HT1080 (cell line): Measurements from ENCODE around the gene CRTC3. TPM values are rescaled to one million over a fixed set of nuclear protein-coding genes. Genes with fewer than 3 reads are reported as not detected.
"Not testable (repeated sequence)": the region's sequence is repeated elsewhere in the genome, so short reads cannot be mapped to it uniquely, and the experiment has no call there.

ENCODE experiments used
- DNase-seq: peaks from one replicate; pipeline ENCODE4 v3.0.0-alpha.2; 2015; ENCODE audit warnings: low read depth
- total RNA-seq: library from RNA; depleted of rRNA; stranded (reverse); fragments of >200 nt; shearing (Covaris generic); gene quantifications from 2 replicates; pipeline ENCODE4 v1.2.3, GENCODE V29; 2014

Gene CRTC3
- total RNA-seq, 1 experiment from 2014 or later: 10.4 TPM

DNA sequence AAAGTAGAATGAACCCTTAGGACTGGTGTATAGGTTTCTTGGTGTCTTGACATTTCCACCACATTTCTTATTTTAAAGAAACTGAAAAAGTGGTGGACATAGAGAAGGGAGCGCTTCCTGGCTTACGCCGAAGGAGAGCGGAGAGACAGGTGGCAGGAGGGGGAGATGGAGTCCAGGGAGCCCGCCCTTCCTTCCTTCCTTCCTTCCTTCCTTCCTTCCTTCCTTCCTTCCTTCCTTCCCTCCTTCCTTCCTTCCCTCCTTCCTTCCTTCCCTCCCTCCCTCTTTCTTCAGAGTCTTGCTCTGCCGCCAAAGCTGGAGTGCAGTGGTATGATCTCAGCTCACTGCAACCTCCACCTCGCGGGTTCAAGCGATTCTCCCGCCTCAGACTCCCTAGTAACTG, 143.6 kb downstream of the CRTC3 start:
- DNase-seq: not testable (repeated sequence)

DNA sequence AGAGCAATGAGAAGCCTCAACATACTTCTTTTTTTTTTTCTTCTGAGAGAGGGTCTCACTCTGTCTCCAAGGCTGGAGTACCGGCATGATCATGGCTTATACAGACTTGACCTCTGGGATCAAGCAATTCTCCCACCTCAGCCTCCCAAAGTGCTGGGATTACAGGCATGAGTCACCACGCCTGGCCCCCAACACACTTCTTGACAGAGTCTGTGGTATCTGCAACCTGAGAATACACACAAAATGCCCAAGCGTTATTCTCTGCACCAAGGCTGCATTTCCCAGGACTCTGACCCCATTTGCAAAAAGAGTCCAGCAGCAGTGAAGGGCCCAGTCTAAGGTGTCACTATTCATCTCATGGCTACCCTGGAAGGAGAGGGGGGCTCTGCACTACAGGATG, 144.8 kb downstream of the CRTC3 start:
- DNase-seq: peak; percentile 65

DNA sequence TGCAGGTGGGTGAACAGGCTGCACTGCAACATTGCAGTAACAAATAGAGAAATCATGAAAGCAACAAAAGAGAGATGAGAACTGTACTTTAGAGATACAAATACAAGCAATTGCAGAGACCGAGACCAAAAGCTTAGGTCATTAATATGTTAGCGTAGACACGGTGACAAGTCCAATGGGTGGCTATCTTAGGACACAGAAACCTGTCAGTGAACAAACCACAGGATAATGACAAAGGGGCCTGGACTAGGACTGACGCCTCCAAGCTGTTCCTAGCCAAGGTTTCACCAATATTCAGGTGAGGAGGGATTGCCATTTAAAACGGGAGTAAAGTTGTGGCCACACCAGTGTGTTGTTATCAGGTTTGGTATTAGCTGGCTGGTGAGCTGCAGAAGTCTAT, 145.7 kb downstream of the CRTC3 start:
- DNase-seq: no peak

DNA sequence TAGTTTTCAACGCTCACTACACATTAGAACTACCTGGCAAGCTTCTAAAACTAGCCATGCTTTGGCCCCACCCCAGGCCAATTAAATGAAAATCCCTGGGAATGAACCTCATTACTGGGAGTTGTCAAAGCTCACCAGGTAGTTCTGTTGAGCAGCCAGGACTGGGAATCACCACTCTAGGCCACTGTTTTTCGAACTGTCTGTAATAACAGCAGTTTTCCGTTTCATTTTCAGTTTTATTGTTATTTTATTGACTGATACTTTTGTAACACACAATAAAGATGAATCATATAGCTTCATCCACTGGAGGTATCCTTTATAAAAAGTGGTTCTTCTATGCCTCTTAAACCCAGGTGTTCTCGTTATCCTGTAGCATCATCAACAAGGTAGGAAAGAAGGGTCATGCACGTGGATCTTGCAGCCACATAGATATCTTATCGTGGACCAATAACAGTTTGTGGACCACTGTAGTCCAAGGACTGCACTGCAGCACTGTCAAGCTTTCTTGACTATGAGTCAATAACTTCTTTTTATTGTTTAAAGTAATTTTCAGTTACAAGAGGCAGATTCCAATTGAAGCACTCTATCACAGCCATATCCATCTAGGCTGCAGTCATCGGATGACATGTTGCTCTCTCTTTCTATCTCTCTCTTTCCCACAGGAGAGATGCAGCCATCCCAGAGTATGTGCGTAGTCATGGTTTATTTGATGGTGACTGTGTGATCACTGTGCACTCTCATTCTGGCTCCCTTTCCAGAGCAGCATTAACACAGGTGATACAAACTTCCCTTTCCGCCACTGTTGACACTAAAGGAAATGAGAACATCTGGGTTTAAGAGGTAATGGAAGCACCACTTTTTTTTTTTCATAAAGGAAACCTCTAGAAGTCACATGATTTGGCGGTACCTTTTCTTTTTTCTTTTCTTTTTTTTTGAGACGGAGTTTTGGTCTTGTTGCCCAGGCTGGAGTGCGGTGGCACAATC, 148.4 kb downstream of the CRTC3 start:
- no peak for DNase-seq

DNA sequence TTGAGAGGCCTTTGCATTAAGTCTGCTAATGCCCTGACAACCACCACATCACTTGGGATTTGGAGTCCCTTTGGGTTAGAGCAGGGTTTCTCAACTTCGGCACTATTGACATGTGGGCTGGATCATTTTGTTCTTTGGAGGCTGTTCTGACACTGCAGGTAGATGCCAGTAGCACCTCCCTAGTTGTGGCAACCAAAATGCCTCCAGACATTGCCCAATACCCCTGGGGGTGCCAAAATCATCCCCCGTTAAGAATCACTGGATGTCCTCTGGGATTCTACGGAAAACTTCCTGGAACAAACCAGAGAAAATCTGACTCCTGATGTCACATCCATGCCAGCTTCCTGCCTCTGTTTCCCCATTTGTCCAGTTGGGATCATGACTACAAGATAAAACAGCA, 150.2 kb downstream of the CRTC3 start:
- DNase-seq: no peak

DNA sequence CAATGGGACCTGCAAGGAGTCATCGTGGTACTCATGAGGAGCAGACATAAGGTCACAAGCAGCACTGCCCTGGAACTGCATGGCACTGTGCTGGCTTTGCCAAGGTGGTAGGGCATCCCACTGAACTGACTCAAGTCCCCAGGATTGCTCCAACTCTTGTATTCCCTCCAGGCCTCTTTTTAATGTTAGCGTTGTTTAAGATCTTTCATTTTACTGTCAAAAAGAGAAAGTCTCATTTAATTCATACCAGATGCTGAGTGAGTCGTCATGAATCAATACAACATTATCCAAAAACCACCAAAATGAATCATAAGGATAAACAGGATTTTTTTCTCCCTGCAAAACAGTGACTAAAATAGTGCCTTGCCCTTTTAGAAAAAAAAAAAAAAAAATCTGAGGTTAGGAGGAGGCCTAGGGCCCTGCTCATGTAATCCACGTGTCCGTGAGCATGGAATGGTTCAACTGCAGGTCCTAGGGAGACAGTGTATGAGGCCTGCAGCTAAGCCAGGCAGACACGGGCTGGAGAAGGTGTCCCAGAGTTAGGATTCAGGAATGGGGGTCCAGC, 150.7 kb downstream of the CRTC3 start:
- DNase-seq: peak; percentile 94

DNA sequence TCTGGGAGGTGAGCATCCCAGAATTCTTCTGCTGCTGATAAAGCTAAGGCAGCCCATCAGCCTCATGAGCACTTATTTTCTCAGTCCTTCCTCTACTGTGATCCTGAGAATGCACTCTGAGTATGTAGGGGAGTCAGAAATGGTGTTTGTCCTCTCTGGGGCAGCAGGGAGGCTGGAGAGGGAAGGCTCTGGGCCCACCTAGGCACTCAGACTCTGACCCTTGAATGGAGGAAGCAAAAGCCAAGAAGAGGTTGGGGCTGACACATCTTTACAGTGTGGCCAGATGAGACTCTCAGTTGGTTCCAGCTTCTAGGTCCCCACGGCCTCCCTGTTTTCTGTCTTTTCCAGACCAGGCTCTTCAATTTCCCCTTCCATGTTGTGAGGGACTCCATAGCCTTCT, 151.3 kb downstream of the CRTC3 start:
- no peak for DNase-seq

DNA sequence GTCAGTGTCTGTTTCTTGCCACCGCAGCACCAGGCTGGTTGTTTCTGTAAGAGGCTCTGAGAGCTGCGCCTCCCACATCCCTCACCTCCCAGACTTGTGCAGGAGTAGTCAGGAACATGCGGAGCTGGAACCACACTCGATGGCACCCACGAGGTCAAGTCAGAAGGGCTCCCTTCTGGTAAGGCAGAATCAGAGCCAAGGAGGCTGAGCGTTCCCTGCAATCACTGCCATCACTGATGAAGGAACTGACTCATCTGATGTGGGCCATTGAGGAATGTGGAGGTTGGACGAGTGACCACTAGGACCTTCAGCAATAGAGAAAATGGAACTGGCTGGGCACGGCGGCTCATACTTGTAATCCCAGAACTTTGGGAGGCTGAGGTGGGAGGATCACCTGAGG, 151.8 kb downstream of the CRTC3 start:
- peak; percentile 92 for DNase-seq

DNA sequence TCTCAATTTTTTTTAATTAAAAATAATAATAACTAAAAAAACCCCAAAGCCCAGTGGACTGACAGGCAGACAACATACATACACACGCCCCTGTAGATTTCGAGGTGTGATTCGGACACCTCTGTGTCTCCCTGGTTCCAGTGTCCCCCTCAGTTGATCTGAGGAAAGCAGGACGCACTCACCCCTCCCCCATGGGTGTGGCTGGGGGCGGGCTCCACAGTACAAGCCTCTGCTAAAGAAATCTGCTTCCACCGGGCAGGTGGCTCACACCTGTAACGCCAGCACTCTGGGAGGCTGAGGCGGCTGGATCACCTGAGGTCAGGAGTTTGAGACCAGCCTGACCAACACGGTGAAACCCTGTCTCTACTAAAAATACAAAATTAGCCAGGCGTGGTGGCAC, 153.6 kb downstream of the CRTC3 start:
- DNase-seq: no peak

DNA sequence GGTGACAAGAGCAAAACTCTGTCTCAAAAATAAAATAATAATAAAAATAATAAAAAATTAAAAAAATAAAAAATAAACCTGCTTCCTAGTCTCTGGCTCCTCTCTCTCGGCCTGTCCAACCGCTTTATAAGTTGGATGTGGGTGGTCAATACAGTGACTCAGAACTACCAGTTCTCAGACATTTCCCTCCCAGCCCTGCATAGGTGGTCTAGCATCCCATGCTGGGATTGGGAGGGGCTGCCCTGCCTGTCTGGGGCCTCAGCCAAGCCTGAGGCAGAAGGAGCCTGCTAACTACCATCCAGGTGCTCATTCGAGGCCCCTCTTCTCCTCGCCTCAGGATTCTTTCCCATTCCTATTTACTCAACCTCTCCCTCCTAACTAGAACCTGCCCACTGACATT, 154.2 kb downstream of the CRTC3 start:
- no peak for DNase-seq

DNA sequence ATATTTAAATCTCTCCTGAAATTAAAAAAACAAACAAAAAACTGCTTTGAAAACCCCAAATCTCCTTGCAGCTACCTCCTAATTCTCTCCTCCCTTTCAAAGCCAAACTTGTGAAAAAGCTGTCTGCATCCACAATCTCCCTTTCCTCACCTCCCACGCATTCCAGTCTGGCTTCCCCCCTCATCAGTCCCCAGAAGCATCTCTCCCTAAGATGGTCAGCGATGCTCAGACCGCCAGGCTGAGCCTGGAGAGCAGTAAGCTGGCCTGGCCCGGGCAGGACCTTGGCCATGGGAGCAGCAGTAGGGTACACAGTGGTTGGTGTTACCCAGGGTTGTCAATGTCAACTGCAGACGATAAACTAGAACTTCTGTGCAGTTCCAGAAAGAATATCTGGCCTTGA, 154.6 kb downstream of the CRTC3 start:
- no peak for DNase-seq

DNA sequence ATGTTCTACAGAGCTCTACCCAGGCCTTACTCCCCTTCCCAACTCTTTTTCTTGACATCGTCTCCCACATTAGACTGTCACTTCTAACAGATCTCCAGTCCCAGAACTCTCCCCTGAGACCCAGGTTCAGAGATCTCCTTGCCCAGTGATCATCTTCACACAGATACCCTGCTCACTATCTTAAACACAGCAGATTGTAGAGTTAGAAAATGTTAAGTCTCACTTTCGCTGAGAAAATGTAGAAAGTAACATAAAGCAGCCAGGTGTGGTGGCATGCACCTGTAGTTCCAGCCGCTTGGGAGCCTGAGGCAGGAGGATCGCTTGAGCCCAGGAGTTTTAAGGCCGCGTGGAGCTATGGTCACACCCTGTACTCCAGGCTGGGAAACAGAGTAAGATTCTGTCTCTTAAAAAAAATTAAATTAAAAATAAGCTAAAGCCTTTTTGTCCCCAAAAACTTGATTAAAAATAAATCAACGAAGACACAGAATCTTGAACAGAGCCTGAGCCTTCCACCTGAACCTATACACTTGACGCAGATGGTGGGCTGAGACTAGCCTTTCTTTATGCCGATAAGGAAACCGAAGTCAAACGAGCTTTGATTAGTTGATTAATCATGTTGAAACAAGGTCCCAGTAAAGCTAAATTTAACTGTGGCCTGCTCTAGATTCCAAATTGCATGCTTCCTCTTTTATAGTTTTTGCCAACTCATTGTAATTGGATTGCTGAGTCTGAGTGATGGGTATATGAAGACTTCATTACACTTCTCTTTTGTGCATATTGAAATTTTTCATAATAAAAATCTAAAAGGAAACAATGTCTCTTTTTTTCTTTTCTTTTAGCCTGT, 156.1 kb downstream of the CRTC3 start:
- DNase-seq: no peak

DNA sequence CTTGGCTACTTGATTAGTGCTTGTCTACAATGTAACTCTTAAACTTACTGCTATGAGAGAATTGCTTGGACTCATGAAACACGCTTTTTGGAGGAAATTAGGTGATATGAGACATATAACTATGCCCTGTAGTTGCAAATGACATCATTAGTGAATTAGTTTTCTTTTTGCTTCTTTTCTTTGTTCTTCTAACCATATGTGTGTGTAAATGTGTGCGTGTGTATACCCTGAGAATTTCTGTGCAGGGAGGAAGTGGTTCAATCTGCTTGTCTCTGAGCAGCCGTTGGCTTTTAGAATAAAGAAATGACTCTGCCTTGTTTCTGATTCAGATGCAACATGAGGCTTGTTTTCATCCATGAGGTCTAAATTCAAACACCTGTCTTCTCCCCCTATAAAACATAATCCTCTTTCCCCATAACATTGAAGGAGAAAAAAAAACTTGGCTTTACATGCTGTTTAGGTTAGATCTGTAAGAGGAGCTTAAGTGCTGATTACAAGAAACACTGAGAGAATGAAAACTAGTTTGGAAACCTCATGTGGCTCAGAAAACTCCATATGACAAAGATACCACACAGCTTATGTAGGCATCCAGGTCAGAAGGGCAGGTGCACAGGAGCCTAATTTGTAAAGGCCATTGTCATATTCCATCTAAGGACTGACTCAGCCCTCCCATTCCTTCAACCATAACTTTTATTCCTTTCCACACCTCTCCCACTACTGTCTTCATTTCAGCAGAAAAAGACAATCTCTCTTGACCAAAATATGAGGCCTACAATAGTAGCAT, 156.9 kb downstream of the CRTC3 start:
- no peak for DNase-seq

DNA sequence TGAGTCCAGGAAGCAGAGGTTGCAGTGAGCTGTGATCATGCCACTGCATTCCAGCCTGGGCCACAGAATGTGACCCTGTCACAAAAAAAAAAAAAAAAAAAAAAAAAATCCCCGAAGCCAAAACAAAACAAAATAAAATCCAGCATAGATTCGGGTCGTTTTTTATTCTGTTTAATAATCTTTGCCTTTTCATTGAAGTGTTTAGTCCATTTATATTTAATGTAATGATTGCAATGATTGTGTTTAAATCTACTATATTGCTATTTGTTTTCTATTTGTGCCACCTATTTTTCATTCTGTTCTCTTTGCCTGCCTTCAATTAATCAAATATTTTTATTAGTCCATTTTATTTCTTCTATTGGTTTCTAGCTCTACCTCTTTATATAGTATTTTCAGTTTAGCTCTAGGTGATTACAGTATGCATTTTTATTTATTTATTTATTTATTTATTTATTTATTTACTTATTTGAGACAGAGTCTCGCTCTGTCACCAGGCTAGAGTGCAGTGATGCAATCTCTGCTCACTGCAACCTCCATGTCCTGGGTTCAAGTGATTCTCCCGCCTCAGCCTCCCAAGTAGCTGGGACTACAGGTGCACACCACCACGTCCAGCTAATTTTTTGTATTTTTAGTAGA, 159.7 kb downstream of the CRTC3 start:
- not testable (repeated sequence) for DNase-seq

DNA sequence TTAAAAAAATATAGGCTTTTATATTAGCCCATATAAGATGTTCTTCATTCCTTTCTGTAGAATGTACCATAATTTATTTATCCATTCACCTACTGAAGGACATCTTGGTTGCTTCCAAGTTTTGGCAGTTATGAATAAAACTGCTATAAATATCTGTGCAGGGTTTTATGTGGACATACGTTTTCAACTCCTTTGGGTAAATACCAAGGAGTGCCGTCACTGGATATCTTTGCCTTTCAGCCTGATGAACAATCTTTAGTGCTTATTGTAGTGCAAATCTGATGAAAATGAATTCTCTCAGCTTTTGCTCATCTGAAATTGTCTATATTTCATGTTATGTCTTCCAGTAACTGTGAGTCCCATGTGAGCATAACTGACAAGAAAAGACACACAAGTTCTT, 160.9 kb downstream of the CRTC3 start:
- DNase-seq: no peak

DNA sequence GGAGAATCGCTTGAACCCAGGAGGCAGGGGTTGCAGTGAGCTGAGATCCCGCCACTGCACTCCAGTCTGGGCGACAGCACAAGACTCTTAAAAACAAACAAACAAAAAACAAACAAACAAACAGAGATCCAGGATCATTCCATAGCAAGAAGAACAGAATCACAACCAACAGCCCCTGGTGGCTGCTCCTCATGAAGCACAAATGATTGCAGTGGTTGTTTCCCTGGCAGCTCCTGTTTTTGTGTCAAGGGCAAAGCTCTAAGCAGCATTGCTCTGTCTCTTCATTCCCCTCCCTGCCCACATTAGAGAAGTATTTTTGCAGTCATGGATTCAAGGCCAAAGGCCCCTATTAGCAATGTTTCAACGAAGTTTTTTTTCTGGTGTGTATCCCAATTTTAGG, 161.6 kb downstream of the CRTC3 start:
- no peak for DNase-seq

DNA sequence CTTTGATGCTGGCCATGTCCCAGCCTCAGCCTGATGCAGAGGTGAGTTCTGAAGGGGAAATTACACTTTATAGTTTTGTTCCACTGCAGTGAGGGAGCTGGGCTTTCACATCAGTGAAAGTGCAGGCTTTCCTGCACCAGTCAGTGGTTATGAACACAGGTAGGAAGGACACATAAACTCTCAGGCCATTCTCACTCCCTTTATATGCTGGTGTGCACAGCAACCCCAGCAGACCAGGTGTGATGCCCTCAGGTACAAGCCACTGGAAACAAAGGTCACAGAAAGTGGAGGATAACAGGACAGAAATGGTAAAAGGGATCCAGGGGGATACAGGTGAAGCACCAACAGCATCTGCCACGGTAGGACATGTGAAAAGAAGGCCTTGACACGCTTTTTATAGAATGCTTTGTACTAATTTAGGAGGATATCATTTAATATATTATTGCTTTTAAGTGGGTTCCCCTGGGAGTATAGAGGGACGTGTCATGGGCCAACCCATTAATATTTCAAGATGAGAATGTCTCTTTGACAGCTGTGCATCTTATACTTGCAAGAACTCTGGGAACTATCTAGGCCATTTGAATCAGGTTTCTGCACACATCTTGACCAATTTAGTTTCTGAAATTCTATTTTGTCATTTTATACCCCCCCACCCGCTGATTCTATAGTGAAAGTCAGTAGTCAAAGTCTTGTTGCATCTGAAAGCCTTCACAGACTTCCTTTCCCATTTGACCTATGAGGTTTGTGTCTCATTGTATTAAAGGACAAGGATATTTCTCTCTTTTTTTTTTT, 162.5 kb downstream of the CRTC3 start:
- no peak for DNase-seq
